Activated effector memory CD4-positive, alpha-beta T cell treated with anti-CD3 and anti-CD28 coated beads, Interleukin-2, amount 50 U/mL, for 16 hours (primary cell): Measurements from ENCODE around the gene PTN.
"Not testable (repeated sequence)": the region's sequence is repeated elsewhere in the genome, so short reads cannot be mapped to it uniquely, and the experiment has no call there.

Source experiments
- DNase-seq: peaks from one replicate; pipeline ENCODE4 v3.0.0-alpha.2; 2020

The PTN gene

DNA sequence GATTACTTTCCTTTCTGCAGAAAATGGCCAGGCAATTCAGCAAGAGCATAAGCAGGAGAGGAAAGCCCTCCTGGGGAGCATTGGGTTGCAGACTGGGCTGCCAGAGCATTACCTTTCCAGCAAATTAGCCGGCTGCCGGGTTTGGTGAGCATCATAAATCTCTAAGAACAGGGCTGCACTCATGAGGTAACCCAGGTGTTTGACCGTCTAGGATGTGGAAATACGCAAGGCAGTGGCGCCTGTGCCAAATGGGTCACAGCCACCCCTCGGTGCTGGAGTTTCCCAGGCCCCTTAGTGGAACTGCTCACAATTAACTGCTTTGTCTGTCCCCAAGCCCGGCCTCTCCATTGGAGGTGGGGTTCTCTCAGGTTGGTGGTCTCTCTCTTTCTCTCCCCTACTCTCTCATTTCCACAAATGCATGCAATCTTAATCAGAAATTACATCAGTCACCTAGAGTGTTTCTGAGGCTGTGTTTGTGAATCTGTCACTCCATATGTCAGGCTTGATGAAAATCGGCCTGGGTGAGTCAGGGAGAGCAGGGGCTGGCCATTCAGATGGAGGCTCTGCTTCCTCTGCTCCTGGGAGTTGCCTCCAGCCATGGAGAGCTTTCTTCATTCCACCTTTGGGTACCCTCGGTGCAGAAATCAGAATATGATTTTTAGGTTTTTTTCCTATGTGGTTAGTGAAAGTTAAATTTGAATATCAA, 26.7 kb downstream of the PTN start:
- no peak for DNase-seq

DNA sequence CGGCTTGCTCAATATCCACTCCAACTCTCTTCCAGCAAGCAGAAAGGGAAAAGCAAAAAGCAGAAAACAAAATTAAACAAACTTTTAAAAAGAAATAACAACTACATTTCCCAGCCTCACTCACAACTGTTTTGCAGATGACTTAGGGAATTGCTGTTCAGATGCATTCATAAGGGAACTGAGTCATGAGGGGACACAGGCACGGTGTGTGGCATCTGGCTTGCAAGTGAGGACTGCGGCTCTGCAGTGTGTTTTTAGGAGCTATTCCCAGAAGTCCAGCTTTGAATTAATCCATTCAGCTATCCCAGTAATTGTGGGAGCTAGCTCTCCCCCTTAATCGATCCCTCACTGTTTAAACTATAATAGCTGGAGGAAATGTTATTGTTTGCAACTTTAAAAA, 30.3 kb downstream of the PTN start:
- DNase-seq: no peak

DNA sequence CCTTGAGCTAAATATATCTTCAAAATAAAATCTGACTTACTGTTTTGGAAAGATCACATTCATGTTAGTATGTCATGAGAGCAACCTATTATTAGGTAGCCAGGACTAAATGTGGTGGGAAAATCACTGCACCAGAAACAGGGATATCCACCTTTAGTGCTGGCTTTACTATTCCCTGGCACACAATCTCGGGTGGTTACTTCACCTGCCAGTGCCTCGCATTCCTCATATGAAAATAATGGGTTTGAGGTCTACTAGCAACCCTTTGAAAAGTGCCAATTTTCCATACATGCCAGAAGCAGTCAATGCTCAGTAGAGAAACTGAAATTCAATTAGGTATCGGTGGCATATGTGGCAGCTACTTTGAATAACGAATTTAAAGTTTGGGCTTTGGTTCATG, 36.8 kb downstream of the PTN start:
- DNase-seq: no peak

DNA sequence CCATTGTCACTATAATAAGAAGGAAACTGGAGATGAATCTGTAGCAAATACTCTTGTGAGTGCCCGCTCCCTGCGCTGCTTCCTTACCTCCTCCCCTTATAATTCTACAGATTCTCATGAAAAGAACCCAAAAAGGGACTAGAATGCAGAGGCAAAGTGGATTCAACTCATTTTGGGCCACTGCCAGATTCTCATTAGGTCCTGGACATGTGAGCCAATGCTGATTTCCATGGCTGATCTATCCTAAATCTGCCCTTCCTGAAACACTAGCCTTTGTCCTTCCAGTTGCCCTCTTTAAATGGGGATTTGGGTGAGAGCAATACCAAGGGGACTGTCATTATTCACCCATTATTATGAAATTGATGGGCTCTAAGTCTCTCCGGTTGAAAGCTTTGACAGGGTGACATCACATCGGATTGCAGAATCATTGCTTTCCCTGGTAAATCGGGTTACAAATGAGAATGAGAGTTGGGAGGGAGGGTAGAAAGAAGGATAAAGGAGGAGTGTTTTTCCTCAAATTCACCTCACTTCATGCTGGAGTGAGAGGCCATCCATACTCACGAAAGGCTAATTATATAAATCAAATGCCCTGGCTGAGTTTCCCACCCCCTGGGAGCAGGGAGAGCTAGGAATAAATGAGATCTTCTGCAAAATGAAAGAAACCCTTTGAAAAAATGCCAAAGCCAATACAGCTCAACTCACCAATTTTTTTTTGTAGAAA, 37.5 kb downstream of the PTN start:
- DNase-seq: no peak

DNA sequence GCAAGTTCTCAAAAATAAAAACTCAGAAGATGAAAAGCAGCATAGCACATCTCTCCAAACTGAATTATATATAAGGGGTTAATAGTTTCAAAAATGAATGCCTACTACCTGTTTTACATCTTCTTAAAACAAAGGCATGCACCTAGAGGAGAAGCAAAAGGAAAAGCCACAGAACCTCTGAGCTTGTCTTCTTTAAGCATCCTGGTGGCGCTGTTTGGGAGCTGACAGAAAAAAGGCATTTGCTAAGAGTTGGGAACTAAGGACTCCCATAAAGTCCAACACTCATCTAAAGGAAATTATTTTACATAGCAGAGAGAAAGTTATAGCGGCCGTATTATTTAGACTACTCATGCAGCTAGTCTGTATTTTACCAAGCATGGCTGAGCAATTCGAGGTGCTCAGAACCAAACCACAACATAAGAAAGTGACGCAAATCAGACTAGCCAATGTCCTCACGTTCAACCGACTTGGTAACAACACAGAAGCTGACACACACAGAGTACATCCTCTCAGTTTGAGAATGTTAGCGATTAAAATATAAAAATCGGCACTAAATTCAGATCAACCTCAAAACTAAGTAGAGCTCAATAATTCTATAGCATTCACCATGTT, 38.8 kb downstream of the PTN start:
- DNase-seq: no peak

DNA sequence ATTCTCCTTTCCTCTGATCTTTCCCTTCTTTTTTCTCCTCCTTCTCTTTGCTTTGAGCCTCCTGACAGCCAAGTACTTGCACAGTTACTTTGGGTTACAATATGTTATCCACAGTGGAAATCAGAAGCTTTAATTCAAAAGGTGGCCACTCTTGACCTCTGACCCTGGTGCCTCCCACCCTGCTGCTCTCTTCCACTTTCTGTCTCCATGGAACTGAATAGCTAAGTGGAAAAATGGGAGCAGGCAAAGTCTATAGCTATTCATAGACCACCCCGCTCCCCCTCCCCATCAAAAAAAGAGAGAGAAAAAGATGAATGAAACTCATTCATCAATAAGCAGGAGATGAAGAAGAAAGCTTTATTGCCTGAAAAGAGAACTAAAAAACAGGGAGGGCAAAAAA, 39.4 kb downstream of the PTN start:
- no peak for DNase-seq

DNA sequence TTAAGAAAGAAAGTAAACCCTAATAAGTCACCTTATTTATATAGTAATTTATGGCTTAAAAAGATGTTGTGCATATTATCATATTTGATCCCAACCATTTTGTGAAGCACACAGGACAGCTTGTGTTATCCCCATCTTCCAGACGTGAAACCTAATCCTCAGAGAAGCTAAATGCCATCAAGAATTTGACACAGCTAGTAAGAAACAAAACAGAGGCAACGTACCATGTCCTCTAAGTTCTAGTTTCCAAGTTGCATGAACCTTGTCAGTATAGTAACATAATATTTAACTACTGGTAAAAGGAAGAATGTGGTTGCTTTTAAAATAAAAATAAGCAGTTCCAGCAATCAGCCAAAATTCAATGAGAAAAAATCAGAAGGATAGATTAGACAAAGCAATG, 41.5 kb downstream of the PTN start:
- no peak for DNase-seq

DNA sequence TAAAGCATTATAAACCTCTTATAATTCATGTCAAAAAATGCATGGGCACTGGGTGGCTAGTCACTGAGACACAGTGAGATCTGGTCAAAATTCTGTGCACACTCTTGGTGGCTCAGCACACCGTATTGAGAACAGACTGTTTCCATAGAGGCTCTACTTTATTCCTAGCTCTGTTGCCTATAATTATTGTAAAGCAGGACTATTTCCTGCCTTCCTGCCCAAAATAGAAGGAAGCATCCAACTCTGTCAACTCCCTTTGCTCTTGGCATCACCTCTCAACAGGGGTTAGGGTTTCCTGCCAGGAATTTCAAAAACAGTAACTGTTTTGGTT, 45.1 kb downstream of the PTN start:
- no peak for DNase-seq

DNA sequence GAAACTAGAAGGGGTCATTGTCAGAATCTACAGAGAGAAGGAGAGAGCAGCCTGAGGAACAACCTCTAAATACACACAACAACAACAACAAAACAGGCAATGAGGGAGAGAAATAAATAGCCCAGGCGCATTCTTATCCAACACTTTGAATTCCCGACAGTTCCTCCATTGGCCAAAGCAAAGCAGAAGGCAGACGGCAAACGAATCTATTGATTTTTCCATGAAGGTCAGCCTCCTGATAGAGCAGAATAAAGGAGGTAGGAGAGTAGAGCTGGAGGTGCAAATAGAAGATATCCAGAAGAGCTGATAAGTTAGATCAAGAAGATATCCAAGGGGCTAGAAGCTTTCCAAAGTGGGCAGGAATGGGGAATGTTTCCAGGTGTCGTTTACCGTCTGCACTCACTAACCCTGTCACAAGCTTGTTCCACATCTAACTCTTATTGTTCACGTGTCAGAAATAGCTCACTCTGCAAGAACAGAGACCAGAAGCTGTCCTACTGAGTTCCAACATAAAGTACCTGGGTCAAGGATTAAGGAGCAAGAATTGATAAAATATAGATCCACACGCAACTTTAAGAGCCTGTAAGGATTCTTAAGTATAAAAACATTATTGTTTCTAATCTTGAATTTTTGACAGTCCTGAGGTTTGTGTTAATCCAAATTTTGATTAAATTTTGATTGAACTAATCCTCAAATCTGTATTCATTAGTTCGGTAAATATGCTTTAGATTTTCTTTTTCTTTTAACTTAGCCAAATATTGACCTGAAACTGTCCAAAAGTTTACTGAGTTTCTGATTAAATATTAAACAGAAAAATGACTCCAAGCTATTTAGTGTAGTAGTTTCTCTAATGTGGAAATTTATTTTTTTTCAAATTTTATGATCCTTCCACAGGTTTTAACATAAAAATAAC, 45.7 kb downstream of the PTN start:
- no peak for DNase-seq

DNA sequence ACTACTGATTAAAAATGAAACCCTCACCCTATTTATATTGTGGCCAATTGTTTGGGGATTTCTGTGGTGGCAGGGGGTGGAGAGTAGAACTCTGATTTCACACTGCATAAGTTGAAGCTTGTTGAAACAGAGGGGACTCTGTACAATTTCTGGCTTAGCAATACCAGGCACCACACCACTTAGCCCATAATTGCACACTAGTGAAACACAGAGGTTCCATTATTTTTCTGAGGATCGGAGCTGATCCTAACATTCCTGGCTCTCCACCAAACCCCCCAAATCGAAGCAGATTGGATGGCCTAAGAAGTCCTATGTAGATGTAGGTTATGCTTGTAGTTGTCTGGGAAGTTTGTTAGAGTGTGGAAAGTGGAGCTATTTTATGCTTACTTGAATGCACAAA, 47.0 kb downstream of the PTN start:
- no peak for DNase-seq

DNA sequence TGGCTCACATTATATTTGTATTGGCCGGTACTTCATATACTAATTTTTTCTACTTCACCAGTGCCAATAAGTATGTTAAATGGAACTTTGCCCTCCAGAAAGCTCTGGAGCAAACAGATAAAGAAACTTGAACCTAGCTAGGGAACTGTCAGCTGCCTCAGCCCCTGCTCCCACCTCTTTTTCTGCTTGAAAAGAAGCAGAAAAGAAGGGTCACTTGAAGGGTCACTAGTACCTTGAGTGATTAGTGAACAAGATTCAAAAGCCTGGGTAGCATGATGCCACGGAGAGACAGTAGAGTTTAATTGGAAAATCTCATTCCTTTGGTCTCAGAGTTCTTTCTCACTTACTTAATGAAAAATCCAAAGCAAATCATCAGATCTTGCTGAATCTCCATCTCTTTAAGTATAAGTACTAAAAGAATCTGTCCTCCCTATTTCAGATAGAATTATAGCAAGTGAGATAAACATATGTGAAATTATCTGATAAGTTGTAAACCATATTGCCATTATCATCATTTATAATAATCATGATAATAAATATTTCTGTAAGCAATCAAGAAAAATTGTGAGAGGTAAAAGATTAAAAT, 47.7 kb downstream of the PTN start:
- no peak for DNase-seq

DNA sequence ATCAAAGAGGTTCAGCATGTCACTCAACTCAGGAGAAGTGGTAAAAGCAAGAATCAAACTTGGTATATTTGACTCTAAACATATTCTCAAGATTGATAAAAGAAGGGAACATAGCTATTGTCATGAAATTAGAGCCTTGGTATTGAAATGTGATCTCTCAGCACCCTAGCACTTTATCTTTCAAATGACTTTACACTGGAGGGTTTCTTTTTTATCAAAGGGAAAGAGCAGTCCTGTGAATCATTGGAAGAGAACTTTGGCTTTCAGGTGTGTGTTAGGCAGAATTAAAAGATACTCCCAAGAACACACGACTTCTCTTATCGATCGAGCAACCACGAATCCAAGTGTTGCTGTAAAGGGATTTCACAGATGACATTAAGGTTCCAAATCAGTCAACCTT, 54.4 kb downstream of the PTN start:
- no peak for DNase-seq

DNA sequence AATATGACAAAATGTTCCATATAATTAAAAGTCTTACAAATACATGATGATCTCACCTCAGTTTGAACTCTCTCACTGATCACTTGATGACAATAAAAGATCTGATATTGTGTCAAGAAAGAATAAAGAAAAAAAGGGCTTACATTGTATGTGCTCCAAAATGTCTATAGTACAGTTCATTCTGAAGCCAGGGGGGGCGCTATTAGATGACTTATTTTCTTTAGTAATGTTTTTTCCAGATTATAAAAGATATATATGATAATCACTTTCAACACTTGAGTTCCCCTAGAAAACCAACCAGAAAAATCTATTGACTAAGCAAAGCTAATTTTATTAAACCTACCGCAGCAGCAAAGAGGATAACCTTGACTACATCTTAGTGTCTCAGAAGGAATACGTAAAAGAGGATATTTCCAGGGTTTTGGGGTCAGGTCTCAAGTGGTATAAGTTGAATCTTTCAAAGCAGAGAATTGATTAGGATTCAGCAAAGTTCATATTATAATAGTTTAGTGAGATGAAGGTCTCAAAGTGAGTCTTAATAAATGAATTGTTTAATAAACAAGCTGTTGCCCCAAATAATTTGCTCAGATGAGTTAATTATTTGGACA, 55.8 kb downstream of the PTN start:
- DNase-seq: no peak

DNA sequence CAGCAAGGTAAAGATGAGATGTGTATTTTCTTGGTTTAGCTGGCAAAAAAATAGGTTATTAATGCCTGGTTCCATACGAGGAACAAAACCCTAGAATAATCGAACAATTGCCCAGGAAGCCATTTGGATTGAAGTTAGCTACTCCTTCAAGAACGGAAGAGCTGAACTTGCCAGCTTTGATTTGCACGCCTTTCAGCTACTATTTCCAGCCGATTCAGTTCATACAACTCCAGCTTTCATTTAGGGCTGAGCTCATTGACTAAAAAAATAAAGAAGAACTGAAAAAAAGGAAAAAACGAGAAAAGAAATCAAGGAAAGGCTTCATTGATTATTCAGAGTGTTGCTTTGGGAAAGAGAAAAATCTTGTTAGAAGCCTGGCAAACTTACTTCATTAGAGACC, 60.4 kb downstream of the PTN start:
- no peak for DNase-seq

DNA sequence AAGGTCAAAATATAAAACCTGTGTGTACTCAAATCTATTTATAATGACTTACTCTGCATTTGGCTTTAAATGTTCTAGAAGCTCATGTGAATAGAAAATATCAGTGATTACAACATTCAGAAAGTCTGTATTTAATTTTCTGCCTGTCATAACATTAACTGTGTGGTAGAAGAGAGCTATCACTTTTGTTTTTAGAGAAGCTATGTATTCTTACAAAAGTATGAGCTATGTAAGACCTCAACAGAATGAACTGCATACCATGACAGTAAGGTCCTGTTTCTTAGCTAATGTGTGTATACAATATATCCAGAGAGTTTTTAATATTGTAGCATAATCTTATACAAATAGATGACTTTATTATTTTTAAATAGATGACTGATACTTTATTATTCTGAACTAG, 61.5 kb downstream of the PTN start:
- DNase-seq: no peak

DNA sequence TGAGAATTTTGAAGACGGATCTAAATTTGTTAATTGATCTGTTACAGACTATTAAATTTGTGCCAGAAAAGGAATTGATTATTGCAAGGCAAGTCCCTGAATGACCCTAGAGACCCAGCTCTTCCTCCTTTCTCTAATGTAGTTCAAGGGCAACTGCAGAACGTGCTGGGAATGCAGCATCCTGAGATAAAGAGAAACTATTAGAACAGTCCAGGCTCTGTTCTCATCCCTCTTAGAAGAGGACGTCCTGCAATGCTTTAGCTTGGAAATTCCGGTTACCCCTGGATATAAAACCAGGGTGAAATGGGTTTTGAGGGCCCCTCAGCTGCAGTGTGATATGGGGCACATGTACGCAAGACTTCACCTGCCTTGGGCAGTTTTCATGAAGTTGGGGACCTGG, 67.3 kb downstream of the PTN start:
- no peak for DNase-seq

DNA sequence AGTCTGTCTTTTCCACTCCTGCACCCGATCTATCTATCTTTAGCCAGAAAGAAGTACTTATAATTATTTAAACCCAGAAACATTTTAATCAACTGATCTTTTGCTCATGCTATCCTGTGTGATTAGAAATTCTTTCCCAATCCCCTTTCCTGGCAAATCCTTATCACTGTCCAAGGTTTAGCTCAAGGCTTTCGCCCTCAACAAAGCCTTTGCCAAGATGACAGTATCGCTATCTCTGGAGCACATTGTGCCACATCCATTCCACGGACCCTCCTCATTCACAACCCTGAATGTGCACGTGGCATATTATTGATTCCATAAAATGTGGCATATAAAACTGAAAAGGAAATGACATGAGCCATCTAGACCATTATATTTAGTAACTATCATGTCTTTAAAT, 71.3 kb downstream of the PTN start:
- DNase-seq: no peak

DNA sequence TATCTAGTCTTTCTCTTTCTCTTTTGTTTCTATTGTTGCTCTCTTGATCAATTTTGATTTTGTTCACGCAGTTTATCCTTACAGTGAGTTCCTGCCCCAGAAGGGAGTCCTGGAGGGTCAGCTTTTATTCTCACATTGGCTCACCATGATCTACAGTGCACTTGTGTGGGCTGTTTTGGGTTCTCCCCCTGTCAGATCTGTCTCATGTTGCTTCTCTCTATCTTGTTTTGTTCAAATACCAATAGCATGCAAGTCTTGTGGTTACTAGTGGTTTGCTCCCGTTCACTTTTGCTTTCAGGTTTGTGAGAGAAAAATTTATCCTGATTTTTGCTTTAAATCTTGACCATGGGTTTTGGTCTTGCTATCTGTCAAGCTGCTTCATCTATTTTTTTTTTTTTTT, 74.3 kb downstream of the PTN start:
- DNase-seq: no peak

DNA sequence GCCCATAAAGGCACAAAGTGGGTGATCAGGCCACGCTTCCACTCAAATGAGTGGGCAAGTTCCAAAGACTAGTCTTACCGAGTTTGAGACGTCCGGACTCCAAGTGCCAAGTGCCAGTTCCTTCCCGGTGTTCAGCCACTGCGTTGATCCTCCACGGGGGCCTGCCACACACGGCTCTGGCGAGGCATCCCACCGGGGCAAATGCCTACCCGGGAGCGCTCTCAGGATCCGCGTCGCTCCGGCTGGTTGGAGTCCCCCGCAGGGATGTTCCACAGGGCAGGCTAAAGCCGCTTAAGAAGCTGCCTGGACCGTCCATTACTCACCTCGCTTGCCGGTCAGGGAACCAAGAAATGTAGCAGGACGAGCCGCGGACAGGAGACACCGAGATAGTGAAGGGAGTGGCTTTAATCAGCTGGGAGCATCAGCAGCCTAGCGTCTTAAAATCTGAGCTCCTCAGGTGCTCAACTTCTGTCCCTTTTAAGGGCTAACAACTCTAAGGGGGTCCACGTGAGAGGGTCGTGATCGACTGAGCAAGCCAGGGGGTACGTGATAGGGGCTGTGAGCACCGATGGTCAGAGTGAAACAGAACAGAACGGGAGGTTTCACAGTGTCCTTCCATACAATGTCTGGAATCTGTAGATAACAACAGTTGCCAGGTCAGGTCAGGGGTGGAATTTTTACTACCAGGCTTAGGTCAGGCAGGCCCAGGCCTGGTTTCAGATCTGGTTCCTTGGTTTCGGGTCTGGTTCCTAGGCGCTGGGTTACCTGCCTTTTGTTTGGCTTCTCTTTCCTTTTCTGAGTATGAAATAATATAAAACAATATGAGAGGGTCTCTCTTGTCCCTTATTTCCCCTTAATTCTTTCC, 75.3 kb downstream of the PTN start:
- not testable (repeated sequence) for DNase-seq

DNA sequence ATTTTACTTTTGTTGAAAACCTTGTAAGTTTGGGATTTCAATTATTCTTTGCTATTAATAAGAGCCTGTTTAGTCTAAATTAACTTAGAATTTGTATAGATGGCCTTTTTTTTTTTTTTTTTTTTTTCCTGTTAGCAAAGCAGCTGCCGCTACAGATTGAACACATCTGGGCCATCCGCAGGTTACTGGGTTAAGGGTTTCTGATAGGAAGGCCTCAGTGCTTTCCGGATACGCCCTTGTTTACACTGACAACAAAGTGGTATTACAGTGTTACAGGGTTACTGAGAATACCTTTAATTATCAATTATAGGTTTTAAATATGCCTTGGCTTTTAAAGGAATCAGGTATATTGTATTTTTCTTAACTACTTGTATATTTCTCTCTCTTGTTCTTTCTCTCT, 76.8 kb downstream of the PTN start:
- DNase-seq: no peak

DNA sequence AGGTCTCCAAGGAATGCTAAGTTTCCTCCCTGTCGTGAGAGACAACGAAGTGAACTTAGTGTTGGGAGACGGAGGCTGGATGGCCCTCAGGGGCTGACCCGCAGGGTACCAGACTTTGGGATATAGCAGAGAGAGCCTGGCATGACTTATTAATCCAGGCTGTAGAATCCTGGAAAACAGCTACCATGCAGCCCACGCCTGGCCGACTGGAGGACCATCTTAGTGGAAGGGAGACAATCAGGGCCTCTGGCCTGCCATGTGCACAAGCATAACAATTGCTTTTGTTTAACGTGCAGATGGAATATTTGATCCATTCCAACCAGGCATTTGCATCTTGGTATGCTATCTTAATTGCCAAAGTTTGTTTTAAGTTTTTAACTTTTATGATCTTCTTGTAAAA, 78.1 kb downstream of the PTN start:
- DNase-seq: not testable (repeated sequence)

DNA sequence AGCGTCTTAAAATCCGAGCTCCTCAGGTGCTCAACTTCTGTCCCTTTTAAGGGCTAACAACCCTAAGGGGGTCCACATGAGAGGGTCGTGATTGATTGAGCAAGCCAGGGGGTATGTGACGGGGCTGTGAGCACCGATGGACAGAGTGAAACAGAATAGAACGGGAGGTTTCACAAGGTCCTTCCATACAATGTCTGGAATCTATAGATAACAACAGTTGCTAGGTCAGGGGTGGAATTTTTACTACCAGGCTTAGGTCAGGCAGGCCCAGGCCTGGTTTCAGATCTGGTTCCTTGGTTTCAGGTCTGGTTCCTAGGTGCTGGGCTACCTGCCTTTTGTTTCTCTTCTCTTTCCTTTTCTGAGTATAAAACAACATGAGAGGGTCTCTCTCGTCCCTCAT, 80.9 kb downstream of the PTN start:
- DNase-seq: no peak
